Non-pigmented ciliary epithelial cell (primary cell): ENCODE results near the gene SSBP2.
"Not testable (repeated sequence)": the region's sequence is repeated elsewhere in the genome, so short reads cannot be mapped to it uniquely, and the experiment has no call there.

Experiments used
- DNase-seq: peaks from one replicate; pipeline ENCODE4 v3.0.0-alpha.2; 2010; ENCODE audit warnings: low read depth

Gene SSBP2

GRCh38 chr5:81657386-81657785 is 93.5 kb downstream of the SSBP2 start:
- DNase-seq: no peak

- no peak for DNase-seq
These were observed 94.1 kb downstream of the SSBP2 start for GRCh38 chr5:81656783-81657182.

GRCh38 chr5:81650987-81651386 is 99.9 kb downstream of the SSBP2 start:
- no peak for DNase-seq

GRCh38 chr5:81646469-81646995 is 104.4 kb downstream of the SSBP2 start:
- no peak for DNase-seq

- DNase-seq: no peak
These were observed 108.7 kb downstream of the SSBP2 start for GRCh38 chr5:81642210-81642609.

GRCh38 chr5:81639556-81639955 is 111.3 kb downstream of the SSBP2 start:
- no peak for DNase-seq

- DNase-seq: no peak
These were observed 112.4 kb downstream of the SSBP2 start for GRCh38 chr5:81638471-81638870.

- no peak for DNase-seq
These were observed 117.0 kb downstream of the SSBP2 start for GRCh38 chr5:81633891-81634290.

- DNase-seq: no peak
These were observed 117.4 kb downstream of the SSBP2 start for GRCh38 chr5:81633471-81633870.

- DNase-seq: no peak
These were observed 118.2 kb downstream of the SSBP2 start for GRCh38 chr5:81632679-81633078.

- DNase-seq: no peak
These were observed 119.3 kb downstream of the SSBP2 start for GRCh38 chr5:81631621-81632020.

GRCh38 chr5:81631124-81631523 is 119.8 kb downstream of the SSBP2 start:
- no peak for DNase-seq

- DNase-seq: no peak
These were observed 120.2 kb downstream of the SSBP2 start for GRCh38 chr5:81630684-81631083.

- DNase-seq: no peak
These were observed 120.9 kb downstream of the SSBP2 start for GRCh38 chr5:81629986-81630385.

GRCh38 chr5:81628061-81628460 is 122.8 kb downstream of the SSBP2 start:
- not testable (repeated sequence) for DNase-seq

GRCh38 chr5:81626524-81626923 is 124.4 kb downstream of the SSBP2 start:
- DNase-seq: peak; percentile 77

GRCh38 chr5:81609810-81610375 is 141.0 kb downstream of the SSBP2 start:
- DNase-seq: no peak

GRCh38 chr5:81608976-81609375 is 141.9 kb downstream of the SSBP2 start:
- no peak for DNase-seq

GRCh38 chr5:81607693-81608092 is 143.2 kb downstream of the SSBP2 start:
- no peak for DNase-seq

- no peak for DNase-seq
These were observed 144.7 kb downstream of the SSBP2 start for GRCh38 chr5:81606150-81606549.

GRCh38 chr5:81605299-81605698 is 145.6 kb downstream of the SSBP2 start:
- no peak for DNase-seq

GRCh38 chr5:81604193-81604592 is 146.7 kb downstream of the SSBP2 start:
- no peak for DNase-seq

- no peak for DNase-seq
These were observed 149.0 kb downstream of the SSBP2 start for GRCh38 chr5:81601919-81602318.

GRCh38 chr5:81592085-81592484 is 158.8 kb downstream of the SSBP2 start:
- not testable (repeated sequence) for DNase-seq
